H54 (cell line): ENCODE results near the gene ALS2.
"Not testable (repeated sequence)": the region's sequence is repeated elsewhere in the genome, so short reads cannot be mapped to it uniquely, and the experiment has no call there.

Experiments
- DNase-seq: peaks from one replicate; pipeline ENCODE4 v3.0.0; 2011; ENCODE audit warnings: low spot score, mixed read lengths; ENCODE audit not compliant: insufficient read length
- FAIRE-seq: peaks from 3 replicates; lab custom pipeline; 2011; peaks lifted over from hg19 to GRCh38; lab: Jason Lieb, UNC
- POLR2A ChIP-seq: IDR thresholded peaks from 2 replicates; pipeline ENCODE4 v1.6.1; 2011; ENCODE audit warnings: low read depth, mild to moderate bottlenecking, low read length

ALS2 gene

DNA sequence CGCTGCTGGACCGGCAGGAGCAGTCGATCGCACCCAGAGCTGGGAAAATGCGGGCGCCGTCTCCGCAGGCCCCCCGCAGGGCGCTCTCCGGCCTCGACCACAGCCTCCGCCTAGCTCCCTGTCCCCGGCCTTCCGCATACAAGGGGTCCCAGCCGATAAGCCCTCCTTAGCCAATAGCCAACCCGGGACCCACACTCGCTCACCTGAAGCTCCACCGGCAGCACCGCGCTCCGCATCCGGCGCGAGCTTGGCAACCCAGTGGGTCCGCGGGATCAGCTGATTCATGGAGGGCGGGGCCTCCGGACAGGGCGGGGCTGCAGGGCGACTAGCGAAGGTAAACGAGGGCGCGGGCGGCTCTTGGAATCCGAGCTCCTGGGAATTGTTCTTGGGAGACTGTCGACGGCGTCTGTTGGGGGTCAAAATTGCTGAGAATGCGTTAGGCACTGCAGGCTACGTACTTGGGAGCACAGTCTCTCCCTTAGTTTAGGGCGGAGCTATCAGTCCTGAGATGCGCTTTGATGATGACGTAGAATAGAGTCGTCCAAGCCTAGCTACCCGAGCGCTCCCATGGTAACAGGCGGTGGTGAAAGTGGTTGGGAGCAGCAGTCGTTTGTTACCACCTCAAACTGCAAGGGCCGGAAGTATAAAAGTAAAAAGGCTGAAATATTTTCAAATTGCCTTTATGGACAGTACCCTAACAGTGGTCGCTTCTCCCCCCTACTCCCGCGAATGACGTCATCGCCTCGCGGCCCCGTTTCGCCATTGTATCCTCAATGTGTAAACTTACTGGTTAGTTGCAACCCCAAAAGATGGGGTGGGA is at the start of gene ALS2:
TSS of gene ALS2 (minus strand) at position 260 of the 820 bp plus-strand sequence. CDS start 12,048 bp downstream, outside the sequence.
- TF ChIP-seq POLR2A: peak; percentile 91
- FAIRE-seq (peak; percentile 98), DNase-seq (peak; percentile 74)

DNA sequence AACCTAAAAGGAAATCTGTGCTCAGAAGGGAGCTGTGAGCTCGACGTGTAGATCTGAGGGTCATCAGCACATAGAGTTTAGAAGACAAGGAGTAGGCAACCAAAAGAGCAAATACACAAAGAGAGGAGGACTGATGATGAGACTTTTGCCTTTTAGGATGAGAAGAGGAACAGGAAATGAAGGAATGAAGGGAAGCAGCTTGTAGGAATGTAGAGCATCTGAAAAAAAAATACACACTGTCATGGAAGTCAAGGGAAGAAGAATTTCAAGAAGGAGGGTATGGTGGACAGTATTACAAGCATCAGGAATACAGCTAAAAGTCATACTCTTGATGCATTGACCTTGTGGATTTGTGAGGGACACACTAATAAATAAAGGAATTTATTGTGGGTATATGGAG is 47.5 kb upstream of the ALS2 start:
- TF ChIP-seq POLR2A: no peak
- no peak for DNase-seq
- no peak for FAIRE-seq

DNA sequence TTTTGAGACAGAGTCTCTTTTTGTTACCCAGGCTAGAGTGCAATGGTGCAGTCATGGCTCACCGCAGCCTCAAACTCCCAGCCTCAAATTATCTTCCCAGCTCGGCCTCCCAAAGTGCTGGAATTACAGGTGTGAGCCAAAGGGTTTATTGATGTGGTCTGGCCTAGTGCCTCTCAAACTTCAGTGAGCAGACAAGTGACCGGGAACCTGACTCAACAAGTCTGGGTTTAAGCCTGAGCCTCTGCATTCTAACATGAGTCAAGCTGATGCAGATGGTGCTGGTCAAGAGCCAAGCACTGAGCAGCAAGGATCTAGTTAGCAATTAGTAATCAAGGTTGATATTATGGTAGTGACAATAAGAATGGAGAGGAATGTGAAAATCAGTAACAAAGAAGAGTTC is 46.9 kb upstream of the ALS2 start:
- TF ChIP-seq POLR2A: no peak
- DNase-seq: no peak
- FAIRE-seq: no peak

DNA sequence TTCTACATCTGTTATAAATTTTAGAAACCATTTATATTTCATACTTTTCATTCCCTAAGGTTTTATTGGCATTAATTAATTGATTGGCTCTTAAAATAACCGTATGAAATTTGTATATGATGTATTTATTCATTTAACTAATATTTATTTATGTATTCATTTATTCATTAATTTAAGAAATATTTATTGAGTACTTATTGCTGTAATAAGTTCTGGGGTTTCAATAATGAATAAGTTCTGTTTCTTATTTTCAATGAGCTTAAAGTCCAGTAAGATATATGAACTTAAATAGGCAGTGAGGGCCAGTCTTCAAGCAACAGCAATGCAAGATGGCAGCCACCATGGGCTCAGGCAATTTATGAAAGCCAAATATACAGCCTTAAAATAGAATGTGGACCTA is 43.5 kb upstream of the ALS2 start:
- no peak for FAIRE-seq
- no peak for DNase-seq
- no peak for TF ChIP-seq POLR2A

DNA sequence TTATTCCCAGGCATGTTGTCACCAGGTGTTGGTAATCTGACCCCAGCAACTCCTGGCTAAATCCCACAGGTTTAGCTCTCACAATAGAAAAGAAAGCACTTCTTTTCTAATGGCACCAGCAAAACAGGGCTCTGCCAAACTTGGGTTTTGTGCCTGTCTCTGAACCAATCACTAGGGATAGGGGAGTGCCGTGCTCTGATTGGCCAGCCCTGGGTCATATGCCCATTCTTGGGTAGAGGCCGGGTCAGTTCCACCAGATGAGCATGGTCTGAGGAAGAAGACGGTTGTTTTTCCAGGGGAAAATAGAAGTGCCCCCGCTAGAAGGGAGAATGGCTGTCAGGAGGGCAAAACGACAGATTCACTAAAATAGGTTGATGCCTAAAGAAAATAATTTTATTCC is 40.3 kb upstream of the ALS2 start:
- TF ChIP-seq POLR2A: no peak
- FAIRE-seq (no peak), DNase-seq (no peak)

DNA sequence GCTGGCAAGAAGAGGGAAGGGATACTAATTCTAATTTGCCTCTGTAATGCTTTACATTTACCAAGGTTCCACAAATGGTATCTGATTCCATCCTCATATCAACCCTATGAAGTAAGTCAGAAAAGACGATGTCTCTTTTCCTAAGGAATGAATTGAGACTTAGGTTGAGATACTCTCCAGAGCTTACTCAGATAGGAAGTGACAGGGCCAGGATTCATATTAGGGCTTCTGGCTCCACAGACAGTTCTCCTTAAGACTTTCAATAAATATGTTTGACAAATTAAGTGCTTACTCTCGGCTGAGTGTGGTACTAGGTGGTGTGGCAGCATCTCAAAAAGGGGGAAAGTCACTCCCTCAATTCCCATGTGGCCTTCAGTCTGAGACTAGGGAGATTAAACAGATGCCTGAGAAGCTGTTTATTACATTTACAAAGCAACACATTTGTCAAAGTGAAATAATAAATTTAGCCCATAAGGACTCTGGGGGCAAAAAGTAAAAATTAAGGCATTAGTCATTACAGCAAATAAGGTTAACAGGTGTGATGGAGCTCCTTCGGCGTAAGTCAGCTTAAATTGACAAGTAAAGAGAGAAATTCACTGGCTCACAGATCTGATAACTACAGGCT is 39.8 kb upstream of the ALS2 start:
- DNase-seq (no peak), FAIRE-seq (no peak)
- TF ChIP-seq POLR2A: no peak

DNA sequence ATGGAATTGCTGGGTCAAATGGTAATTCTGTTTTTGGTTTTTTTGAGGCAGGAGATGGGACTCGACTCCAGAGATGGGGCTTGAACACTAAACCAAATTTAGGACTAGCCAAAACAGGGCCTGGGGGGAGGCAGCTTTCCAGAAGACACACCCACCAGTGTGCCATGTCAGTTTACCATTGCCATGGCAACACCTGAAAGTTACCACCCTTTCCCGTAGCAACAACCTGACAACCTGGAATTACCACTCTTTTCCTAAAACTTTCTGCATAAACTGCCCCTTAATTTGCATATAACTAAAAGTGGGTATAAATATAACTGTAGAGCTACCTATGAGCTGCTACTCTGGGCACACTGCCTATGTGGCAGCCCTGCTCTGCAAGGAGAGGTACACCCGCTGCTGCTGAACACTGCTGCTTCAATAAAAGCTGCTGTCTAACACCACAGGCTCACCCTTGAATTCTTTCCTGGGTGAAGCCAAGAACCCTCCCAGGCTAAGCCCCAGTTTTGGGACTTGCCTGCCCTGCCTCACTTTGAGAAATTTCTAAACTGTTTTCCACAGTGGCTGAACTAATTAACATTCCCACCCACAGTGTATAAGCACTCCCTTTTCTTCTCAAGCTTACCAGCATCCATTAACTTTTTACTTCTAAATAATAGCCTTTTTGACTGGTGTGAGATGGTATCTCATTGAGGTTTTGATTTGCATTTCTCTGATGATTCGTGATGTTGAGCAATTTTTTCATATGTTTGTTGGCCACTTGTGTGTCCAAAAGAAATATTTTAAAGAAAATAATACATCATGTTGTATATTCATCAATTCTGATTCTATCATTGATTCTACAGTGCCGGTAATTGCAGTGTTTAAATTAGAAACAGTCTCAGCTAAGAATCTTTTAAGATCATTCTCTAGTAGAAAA is 36.2 kb upstream of the ALS2 start:
- FAIRE-seq: no peak
- DNase-seq: no peak
- no peak for TF ChIP-seq POLR2A

DNA sequence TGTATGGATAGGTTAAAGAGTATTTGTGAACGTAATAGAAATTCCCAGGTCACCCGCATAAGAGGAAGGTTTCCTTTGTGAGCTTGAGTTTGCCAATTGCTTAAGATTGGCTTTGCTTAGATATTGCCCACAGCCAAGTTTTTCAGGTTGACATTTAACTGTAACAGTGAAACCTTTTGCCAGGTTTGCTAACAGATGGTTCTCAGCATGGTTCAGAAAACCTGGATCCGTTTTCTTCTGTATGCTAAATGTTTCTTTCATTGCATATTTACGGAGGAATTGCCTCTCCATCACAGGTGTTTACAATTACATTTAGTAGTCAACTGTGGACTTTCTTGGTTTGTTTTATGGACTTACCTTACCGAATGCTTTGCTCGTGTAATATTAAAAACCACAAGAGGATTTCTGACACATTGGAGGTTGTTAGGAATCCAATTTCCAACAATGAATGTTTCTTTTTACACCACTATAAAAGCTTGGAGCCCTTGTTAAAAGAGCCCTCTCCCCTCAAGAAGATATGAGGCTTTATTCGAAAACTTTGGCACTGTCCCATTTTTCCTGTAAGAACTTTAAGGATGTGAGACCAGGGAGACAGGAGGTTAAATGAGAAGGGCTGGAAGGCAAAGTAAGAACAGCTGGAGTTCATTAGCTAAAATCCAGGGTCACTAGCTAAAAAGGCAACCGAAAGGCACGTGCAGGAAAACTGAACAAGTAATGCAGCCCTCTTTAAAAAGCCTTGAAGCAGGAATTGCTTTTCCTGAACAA is 33.4 kb upstream of the ALS2 start:
- TF ChIP-seq POLR2A: no peak
- no peak for FAIRE-seq
- no peak for DNase-seq

DNA sequence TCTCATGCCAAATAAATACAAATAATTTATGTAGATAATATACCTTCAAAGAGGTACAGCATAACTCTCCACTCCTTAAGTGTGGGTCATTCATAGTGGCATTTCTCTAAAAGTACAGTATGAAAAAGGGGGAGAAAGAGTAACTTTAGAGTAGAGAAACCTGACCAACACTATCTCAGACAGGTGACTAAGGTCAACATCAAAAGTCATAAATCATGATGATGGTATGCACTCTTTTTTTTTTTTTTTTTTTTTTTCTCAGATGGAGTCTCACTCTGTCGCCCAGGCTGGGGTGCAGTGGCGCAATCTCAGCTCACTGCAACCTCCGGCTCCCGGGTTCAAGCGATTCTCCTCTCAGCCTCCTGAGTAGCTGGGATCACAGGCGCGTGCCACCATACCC is 29.9 kb upstream of the ALS2 start:
- DNase-seq, FAIRE-seq: not testable (repeated sequence)

DNA sequence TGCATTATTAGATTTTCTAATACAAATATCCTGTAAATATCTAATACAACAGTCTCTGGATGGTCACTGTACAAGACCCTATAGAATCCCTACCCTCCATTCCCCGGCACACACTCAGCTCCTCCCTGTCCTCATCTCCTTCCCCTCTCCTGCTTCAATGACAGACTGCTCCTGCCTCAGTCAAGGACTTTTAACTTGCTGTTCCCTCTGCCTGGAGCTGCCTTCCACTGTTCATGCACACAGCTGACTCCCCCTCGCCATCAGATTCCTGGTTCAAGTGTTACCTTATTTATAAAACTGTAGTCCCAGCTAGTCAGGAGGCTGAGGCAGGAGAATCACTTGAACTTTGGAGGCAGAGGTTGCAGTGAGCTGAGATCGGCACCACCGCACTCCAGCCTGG is 28.9 kb upstream of the ALS2 start:
- FAIRE-seq (no peak), DNase-seq (no peak)
- no peak for TF ChIP-seq POLR2A

DNA sequence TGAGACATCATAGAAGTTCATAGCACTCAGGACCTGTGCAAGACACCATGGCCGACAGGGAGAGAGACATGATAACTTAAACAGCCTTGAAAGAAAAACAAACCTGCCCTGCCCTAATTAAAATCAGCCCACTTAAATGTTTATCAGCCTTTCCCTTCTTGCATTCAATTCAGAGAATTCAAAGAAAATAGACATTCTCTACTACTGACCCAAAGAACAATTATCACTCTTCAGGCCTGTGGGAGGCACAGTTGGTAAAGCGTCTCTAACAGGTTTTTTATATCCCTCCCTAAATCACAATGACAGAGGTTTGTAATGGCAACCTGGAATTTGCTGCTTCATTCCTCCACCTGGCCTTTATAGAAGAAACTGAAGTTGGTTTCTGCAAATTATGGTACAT is 27.3 kb upstream of the ALS2 start:
- FAIRE-seq (no peak), DNase-seq (no peak)
- TF ChIP-seq POLR2A: no peak

DNA sequence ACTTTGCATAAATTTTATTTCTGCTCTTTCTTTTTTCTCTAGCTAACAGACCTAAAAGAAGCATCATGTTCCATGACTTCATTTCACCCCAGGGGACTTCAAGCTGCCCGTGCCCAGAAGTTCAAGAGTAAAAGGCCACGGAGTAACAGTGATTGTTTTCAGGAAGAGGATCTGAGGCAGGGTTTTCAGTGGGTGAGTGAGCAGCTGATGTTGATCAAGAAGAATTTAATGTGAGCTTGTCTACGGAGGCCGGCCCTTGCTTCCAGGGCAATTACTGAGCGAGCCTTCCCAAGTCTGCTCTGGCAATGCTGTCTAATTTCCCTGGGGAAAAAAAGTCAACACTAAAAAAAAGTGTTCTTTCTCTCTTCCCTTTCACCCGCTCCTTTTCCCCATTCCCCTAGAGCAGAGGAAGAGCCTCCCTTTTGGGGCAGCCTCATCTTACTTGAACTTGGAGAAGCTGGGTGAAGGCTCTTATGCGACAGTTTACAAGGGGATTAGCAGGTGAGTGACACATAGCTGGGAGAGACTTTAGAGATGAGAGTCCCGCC is 26.8 kb upstream of the ALS2 start:
- no peak for DNase-seq
- TF ChIP-seq POLR2A: no peak
- peak; percentile 87 for FAIRE-seq
